Breast epithelium (tissue), 3 donors: ENCODE measurements around the gene IGSF21.

ENCODE experiments used
- POLR2A ChIP-seq: fragments of 450-650 bp; IDR thresholded peaks from one replicate; pipeline ENCODE4 v1.6.1; 2016; ENCODE audit warnings: antibody characterized with exemption, mild to moderate bottlenecking, moderate library complexity
- TF ChIP-seq, protein P1 (sequence below), 3 donors: fragments of 450-650 bp; IDR thresholded peaks; one replicate each; pipeline ENCODE4 v1.5.1; 2016 to 2017; ENCODE audit warnings: antibody characterized with exemption in 3 of 3, mild to moderate bottlenecking in 3 of 3, moderate library complexity in 3 of 3

DNA sequence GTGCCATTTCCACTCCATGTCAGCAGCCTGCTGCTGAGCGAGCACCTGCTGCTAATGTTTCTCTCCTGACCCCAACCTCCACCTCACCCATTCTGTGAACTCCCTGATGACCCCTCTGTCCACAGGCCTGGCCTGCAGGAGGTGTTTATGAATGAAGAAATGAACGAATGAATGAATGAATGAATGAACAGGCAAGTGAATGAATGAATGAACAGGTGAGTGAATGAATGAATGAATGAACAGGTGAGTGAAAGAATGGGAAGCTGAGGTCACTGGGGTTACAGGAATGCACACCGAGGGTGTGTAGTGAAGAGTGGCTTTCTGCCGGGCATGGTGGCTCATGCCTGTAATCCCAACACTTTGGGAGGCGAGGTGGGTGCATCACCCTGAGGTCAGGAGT is 173.4 kb downstream of the IGSF21 start:
- TF ChIP-seq, protein P1, sequence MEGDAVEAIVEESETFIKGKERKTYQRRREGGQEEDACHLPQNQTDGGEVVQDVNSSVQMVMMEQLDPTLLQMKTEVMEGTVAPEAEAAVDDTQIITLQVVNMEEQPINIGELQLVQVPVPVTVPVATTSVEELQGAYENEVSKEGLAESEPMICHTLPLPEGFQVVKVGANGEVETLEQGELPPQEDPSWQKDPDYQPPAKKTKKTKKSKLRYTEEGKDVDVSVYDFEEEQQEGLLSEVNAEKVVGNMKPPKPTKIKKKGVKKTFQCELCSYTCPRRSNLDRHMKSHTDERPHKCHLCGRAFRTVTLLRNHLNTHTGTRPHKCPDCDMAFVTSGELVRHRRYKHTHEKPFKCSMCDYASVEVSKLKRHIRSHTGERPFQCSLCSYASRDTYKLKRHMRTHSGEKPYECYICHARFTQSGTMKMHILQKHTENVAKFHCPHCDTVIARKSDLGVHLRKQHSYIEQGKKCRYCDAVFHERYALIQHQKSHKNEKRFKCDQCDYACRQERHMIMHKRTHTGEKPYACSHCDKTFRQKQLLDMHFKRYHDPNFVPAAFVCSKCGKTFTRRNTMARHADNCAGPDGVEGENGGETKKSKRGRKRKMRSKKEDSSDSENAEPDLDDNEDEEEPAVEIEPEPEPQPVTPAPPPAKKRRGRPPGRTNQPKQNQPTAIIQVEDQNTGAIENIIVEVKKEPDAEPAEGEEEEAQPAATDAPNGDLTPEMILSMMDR (IDR thresholded peaks at IDR 0.05), result no peak
- no peak for TF ChIP-seq POLR2A
